ENCODE measurements around the gene SRSF5. TPM values are rescaled to one million over a fixed set of nuclear protein-coding genes. Genes with fewer than 3 reads are reported as not detected.
"Not testable (repeated sequence)": the region's sequence is repeated elsewhere in the genome, so short reads cannot be mapped to it uniquely, and the experiment has no call there.

The SRSF5 gene
- total RNA-seq (2021) (385 and 395 TPM in 2 replicates), Bru-seq, nascent RNA (percentile 90 among the genes with signal in this experiment), BruChase-seq, experiment 1, labeled RNA remaining after a 2-hour chase (percentile 97 among the genes with signal in this experiment), BruChase-seq, experiment 2, labeled RNA remaining after a 6-hour chase (percentile 83 among the genes with signal in this experiment)
- long read RNA-seq, transcript SRSF5-212 (7 exons, 2,443 nt), result minor isoform, 9 of 263 reads
- long read RNA-seq, transcript SRSF5-201 (8 exons, 1,638 nt), result minor isoform, 6 of 263 reads
- long read RNA-seq, transcript SRSF5-207 (6 exons, 3,044 nt), result minor isoform, 7 of 263 reads
- long read RNA-seq, transcript SRSF5-217 (8 exons, 1,500 nt), result major isoform, 59 of 263 reads
- long read RNA-seq, partial matches to known transcripts, result 41 of 263 reads
- long read RNA-seq, other reads (novel, unspliced or antisense), result 139 of 263 reads

- no TSS peak for BruUV-seq (replicated peaks)
- peaks cover 56% of the 10 kb centered on the region for H3F3A ChIP-seq (ENCODE audit: insufficient read depth, low read depth)
- H3K4me2 ChIP-seq, result peak within 1 kb of the TSS; percentile 94
- ChIA-PET CTCF (no interaction called here), POLR2A (ENCODE audit: unreplicated experiment) (interaction anchor here (0.6 to 0.7 kb wide), 5 partner anchors 27 to 1255 kb away, joined by 4 to 22 read pairs (median 7); no protein-coding TSS in a partner anchor)
- H3K36me3 ChIP-seq (ENCODE audit: low read depth), result peaks cover 42% of the 10 kb centered on the region
- H3K79me2 ChIP-seq (ENCODE audit: low read depth), result peaks cover 49% of the 10 kb centered on the region
- peak within 1 kb of the TSS; percentile 71 for H3K4me3 ChIP-seq
- peak within 1 kb of the TSS; percentile 97 for H3K27ac ChIP-seq
- H3K27me3 ChIP-seq (ENCODE audit: insufficient read depth, low read depth), result no peaks in the 10 kb centered on the region
- H3K9me2 ChIP-seq (ENCODE audit: insufficient read depth), result no peaks in the 10 kb centered on the region
- intact Hi-C loops (cut with micrococcal nuclease; ENCODE audit: unreplicated experiment), result loop anchor here (1.0 to 5.0 kb wide), 2 partner anchors 28 to 1040 kb away; partner anchors contain the start of gene MAP3K9
- peak within 1 kb of the TSS; percentile 97 for H2AFZ ChIP-seq
- peak; percentile 93 to 95 for DNase-seq
- H3K9me3 ChIP-seq (ENCODE audit: insufficient read depth, low read depth), result no peaks in the 10 kb centered on the region
- TF ChIP-seq EZH2 (IDR thresholded peaks at IDR 0.05; ENCODE audit: low read depth), result no peak
- TF ChIP-seq CTCF (conservative IDR thresholded peaks at IDR 0.05), result no peak
- peaks cover 42% of the 10 kb centered on the region for H4K20me1 ChIP-seq (ENCODE audit: insufficient read depth)
- peaks cover 23% of the 10 kb centered on the region for H3K4me1 ChIP-seq (replicated peaks; ENCODE audit: insufficient read depth)
Observed at GRCh38 chr14:69766984-69767368, at the start of gene SRSF5. Gene SRSF5, plus strand, starts transcription at chr14:69767142. Its CDS starts 1,015 bp downstream, at chr14:69768157.

GRCh38 chr14:69718614-69719013 is 48.3 kb upstream of the SRSF5 start:
- H2AFZ ChIP-seq; DNase-seq; H3K27ac ChIP-seq; H3K4me1 ChIP-seq (replicated peaks; ENCODE audit: insufficient read depth); H3K4me2 ChIP-seq; BruUV-seq (replicated peaks); H3K9me3 ChIP-seq (ENCODE audit: insufficient read depth, low read depth); H3K79me2 ChIP-seq (ENCODE audit: low read depth); POLR2A ChIA-PET (ENCODE audit: unreplicated experiment); H3K36me3 ChIP-seq (ENCODE audit: low read depth); H3K9me2 ChIP-seq (ENCODE audit: insufficient read depth); H3F3A ChIP-seq (ENCODE audit: insufficient read depth, low read depth); H4K20me1 ChIP-seq (ENCODE audit: insufficient read depth); intact Hi-C loops (cut with micrococcal nuclease; ENCODE audit: unreplicated experiment); H3K4me3 ChIP-seq; H3K27me3 ChIP-seq (ENCODE audit: insufficient read depth, low read depth): not testable (repeated sequence)
- CTCF ChIA-PET, result interaction anchor here (0.5 kb wide), 1 partner anchor 74 kb away, joined by 7 read pairs; no protein-coding TSS in a partner anchor

- Histone ChIP-seq H3F3A (ENCODE audit: insufficient read depth, low read depth) (0 out of 2 replicates have a peak, but pooled peaks cover 5% of the 10 kb centered on the region), H3K36me3 (ENCODE audit: low read depth) (no peaks in the 10 kb centered on the region), H3K9me2 (ENCODE audit: insufficient read depth) (no peaks in the 10 kb centered on the region), H3K79me2 (ENCODE audit: low read depth) (no peaks in the 10 kb centered on the region), H3K4me2 (no peak overlapping the region), H4K20me1 (ENCODE audit: insufficient read depth) (no peaks in the 10 kb centered on the region), H3K4me3 (no peak overlapping the region), H3K4me1 (replicated peaks; ENCODE audit: insufficient read depth) (no peaks in the 10 kb centered on the region), H2AFZ (no peak overlapping the region), H3K27ac (no peak overlapping the region), H3K27me3 (ENCODE audit: insufficient read depth, low read depth) (no peaks in the 10 kb centered on the region), H3K9me3 (ENCODE audit: insufficient read depth, low read depth) (no peaks in the 10 kb centered on the region)
- intact Hi-C loops (cut with micrococcal nuclease; ENCODE audit: unreplicated experiment), result no loop called here
- POLR2A ChIA-PET (ENCODE audit: unreplicated experiment), result no interaction called here
- no peak for TF ChIP-seq EZH2 (IDR thresholded peaks at IDR 0.05; ENCODE audit: low read depth)
- no peak for TF ChIP-seq CTCF (conservative IDR thresholded peaks at IDR 0.05)
- no peak for DNase-seq
- BruUV-seq (replicated peaks), result no TSS peak
- CTCF ChIA-PET, result interaction anchor here (0.6 kb wide), 1 partner anchor 114 kb away, joined by 3 read pairs; no protein-coding TSS in a partner anchor
Observed at GRCh38 chr14:69719501-69719951, 47.4 kb upstream of the SRSF5 start.
